8988T (cell line): ENCODE data around the gene HVCN1.

Experiments
- DNase-seq: peaks from one replicate; pipeline ENCODE4 v3.0.0; 2011

HVCN1 gene

GRCh38 chr12:110698171-110698902, 9.4 kb upstream of the HVCN1 start:
- DNase-seq: peak; percentile 49

- DNase-seq: no peak
These were observed 8.3 kb upstream of the HVCN1 start for GRCh38 chr12:110697236-110697635.

- DNase-seq: no peak
These were observed 7.4 kb upstream of the HVCN1 start for GRCh38 chr12:110696283-110696682.

- DNase-seq: no peak
These were observed 5.5 kb upstream of the HVCN1 start for GRCh38 chr12:110694330-110694901.

GRCh38 chr12:110693731-110694130, 4.8 kb upstream of the HVCN1 start:
- no peak for DNase-seq

- DNase-seq: no peak
These were observed 1.2 kb upstream of the HVCN1 start for GRCh38 chr12:110690127-110690430.

- DNase-seq: peak; percentile 48
These were observed 589 bp upstream of the HVCN1 start for GRCh38 chr12:110689281-110690126.

- no peak for DNase-seq
These were observed 1.3 kb downstream of the HVCN1 start for GRCh38 chr12:110687396-110688169.

GRCh38 chr12:110686294-110686903, 2.5 kb downstream of the HVCN1 start:
- no peak for DNase-seq

- DNase-seq: no peak
These were observed 4.5 kb downstream of the HVCN1 start for GRCh38 chr12:110684312-110684836.

- no peak for DNase-seq
These were observed 5.0 kb downstream of the HVCN1 start for GRCh38 chr12:110683888-110684287.

- no peak for DNase-seq
These were observed 8.9 kb downstream of the HVCN1 start for GRCh38 chr12:110680032-110680431.

GRCh38 chr12:110679201-110679600, 9.7 kb downstream of the HVCN1 start:
- DNase-seq: no peak

GRCh38 chr12:110677982-110678381, 10.9 kb downstream of the HVCN1 start:
- DNase-seq: no peak

GRCh38 chr12:110677206-110677911, 11.6 kb downstream of the HVCN1 start:
- DNase-seq: no peak

GRCh38 chr12:110676171-110676570, 12.7 kb downstream of the HVCN1 start:
- no peak for DNase-seq

- DNase-seq: no peak
These were observed 18.7 kb downstream of the HVCN1 start for GRCh38 chr12:110670161-110670701.

GRCh38 chr12:110669193-110669502, 19.8 kb downstream of the HVCN1 start:
- no peak for DNase-seq

- DNase-seq: no peak
These were observed 20.3 kb downstream of the HVCN1 start for GRCh38 chr12:110668480-110669192.

GRCh38 chr12:110667671-110668070, 21.2 kb downstream of the HVCN1 start:
- DNase-seq: no peak

GRCh38 chr12:110666892-110667291, 22.0 kb downstream of the HVCN1 start:
- no peak for DNase-seq
